Embryonic facial prominence (tissue), 1 donor: Measurements from ENCODE around the gene DISP2.

Experiments used
- DNase-seq: peaks from one replicate; pipeline ENCODE4 v3.0.0-alpha.2; 2016; ENCODE audit errors: extremely low spot score

Gene DISP2

DNA sequence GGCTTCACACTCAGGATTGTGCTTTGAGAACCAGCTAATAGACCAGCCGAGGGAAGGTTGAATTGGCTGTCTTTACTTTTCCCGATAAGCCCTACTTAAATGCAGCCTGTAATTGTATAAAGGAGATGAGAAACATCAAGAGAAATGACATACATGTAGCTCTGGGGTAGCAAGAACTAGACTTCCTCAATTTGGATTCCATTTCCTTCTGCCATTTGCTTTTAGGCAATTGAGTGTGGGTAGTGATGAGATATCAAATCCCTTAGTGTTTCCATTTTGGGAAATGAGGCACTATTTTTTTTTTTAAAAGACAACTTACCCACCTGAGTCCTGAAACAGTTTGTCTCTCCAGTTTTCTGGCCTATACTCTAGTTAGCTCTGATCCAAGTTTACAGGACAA lies 32.3 kb upstream of the DISP2 start:
- DNase-seq, result no peak

DNA sequence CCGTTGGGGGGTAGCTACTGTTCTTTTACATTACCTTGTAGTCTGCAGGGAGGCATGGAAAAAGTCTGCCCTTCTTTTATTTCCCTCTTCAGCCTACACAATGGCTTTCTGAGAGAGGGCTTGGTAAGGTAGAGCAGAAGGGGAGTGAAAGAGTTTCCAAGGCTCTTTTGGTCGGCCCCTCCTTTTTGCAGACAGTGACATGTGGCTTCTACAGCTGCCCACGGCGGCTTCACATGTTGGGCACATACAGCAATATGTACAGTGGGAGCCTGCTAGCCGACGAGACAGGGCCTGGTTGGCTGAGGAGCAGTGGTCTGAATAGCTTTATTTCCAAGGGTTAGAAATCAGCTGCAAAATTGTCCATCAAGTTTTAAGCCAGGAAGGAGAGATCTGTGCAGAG lies 30.6 kb upstream of the DISP2 start:
- DNase-seq, result no peak

DNA sequence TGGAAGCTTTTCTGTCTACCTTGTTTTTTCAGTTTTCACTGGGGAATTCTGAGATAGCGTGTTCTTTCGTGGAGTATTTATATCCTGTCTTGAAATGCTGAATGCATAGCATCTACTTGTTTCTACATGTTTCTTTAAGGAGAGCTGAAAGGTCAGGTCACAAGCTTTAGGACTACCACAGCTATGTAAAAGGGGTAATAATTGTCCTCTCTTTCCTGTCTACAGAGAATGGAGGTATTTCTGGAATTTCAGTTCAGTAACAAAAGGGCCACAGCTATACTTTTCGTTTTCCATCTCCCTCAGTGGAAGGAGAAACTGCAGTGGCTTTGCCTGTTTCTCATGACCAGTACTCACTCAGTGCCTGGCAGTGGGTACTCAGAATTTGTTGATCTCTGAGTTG lies 29.8 kb upstream of the DISP2 start:
- no peak for DNase-seq

DNA sequence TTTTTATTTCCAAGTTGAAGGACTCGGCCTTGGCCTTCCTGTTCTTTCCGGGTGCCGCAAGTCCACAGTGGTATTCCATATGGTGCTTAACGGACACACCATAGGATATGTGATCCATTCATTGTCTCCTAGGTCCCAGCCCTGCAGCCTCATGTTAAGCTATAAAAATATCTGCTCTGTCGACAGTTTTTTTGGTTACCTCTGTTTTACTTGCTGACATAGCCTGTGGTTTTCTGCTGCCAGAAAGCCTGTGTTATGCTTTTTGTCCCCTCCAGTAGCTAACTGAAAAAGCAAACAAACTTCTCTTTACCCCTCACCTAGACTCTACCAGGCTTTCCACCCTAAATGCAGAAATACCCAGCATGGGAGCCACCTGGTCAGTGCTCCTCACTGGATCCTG lies 29.3 kb upstream of the DISP2 start:
- DNase-seq, result no peak

GRCh38 chr15:40329804-40330203 lies 28.2 kb upstream of the DISP2 start:
- no peak for DNase-seq

- DNase-seq, result no peak
Measured at GRCh38 chr15:40330368-40330836, 27.6 kb upstream of the DISP2 start.

GRCh38 chr15:40331026-40331425 lies 27.0 kb upstream of the DISP2 start:
- no peak for DNase-seq

DNA sequence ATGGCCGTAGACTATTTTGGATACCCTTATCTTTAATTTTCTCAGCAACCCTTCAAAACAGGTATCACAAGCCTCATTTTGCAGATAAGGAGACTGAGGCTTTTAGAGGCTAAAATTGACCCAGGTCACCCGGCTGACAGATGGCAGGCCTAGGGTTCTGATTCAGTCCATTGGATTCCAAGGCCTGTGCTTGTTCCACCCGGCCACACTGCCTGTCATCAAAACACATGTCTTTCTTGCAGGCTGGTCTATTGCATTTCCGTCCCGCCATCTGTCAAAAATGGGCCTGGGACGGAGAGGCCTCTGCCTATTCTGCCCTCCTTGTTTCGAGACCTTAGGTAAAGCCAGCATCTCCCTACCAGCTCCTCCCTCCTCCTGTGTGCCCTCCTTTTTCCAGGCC lies 26.4 kb upstream of the DISP2 start:
- DNase-seq, result no peak

DNA sequence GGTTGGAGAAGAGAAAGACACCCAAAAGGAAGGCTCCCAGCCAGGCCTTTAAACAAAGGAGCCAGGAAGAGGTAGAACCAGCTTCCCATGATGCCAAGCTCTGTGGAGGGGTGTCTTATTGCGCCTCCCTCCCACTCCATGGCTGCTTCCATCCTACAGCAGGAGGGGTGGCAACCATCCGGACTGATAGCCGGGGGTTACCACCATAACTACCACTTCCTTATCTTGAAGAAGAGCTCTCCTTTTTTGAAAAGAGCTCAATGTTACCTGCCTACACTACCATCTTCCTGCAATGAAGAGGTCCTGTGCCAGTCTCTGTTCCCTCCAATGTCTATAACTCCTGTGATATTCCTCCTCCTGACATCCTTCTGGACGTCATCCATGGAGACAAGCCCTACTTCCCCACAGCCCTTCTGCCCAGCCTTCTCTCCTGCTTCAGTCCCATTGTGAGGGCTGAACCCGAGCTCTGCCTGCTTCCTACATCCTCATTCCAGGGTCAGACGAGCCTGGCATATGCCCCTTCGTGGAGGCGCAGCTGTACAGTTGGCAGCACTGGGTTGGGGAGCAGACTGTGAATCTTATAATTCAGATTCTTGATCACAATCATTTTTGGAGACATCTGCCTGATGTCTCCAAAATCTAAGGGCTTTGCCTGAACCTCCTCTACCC lies 25.8 kb upstream of the DISP2 start:
- no peak for DNase-seq

DNA sequence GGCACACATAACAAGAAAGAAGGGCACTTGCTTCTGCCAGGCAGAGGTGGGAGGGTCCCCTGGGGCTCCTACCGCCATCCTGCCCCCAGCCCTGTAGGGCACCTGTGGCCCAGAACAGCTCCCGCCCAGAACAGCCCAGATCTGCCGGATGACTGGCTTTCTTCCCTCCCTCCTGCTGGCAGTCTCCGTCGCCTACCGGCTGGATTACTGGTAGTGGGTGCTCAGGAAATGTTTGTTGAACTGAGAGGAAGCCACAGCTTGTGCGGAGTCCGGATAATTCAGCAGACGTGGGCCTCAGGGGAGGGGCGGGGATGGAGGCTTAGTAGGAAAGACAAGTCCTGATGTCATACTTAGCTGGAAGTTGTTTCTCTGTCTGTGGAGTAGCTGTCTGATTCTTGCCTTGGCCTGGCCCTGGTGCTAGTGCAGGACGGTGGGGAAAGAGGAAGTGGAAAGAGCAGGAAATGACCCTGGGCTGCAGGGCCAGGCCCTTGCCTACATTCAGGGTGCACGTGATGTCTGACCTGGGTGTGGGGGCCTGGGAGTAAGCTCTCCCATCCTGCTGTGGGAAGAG lies 24.0 kb upstream of the DISP2 start:
- no peak for DNase-seq

GRCh38 chr15:40334541-40334940 lies 23.5 kb upstream of the DISP2 start:
- DNase-seq, result no peak

GRCh38 chr15:40334941-40335795 lies 22.9 kb upstream of the DISP2 start:
- no peak for DNase-seq

GRCh38 chr15:40335938-40336743 lies 21.9 kb upstream of the DISP2 start:
- no peak for DNase-seq

DNA sequence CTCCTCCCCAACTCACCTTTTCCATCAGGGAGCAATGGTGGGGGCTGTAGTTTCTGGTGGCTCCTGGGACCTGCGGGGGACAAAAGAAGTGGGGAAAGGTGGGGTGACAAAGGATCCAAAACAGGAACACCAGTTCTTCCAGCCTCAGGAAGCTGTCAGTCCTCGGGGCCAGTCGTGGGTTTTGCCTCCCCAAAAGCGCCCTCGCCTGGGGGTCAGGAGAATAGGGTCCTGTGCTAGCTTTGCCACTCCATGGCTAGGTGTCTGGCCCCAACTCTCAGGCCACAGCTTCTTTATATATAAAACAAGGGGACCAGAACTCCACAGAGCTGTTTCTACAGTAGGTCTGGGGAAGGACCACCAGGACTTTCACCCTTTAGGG lies 21.3 kb upstream of the DISP2 start:
- no peak for DNase-seq

GRCh38 chr15:40337597-40337996 lies 20.4 kb upstream of the DISP2 start:
- no peak for DNase-seq

DNA sequence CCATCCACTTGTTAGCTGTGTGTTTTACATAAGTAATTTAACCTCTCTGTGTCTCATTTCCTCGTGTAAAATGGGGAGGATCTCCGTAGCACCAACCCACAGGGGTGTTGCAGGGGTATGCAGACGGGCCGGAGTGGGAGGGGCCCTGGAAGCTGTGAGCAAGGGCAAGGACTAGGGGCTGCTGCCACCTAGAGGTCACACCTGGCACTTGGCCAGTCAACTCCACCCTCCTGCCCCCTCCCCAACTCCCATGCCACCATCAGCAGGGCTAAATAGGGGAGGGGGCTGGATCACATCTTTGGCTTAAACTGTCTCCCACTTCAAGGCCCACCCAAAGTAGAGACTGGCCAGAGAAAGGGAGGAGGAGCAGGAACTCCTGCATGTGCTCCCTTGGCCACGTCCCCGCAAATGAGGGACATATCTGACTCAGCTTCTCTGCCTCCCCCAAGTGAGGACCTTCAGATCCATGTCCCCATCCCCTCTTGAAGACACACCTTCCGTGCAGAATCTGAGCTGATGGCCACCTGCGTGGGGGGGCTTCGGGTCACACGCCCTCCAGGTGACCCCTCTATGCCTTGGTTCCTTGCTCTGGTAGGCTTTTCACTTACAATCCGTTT lies 19.9 kb upstream of the DISP2 start:
- DNase-seq, result no peak

- no peak for DNase-seq
Measured at GRCh38 chr15:40338921-40339620, 18.9 kb upstream of the DISP2 start.

DNA sequence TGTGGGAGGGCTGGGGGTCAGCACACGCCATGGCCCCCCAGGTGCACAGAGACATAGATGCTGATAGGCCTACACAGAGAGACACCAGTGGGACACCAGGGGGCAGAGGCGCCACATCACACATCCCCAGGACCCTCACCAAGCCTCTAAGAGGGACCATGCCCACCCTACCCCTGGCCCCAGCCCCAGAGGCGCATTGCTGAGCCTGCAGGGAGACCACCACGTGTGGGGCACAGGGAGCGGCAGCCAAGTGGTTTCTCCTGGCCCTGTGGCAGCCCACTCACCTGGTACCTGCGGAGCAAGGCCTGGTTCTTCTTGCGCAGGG lies 18.4 kb upstream of the DISP2 start:
- DNase-seq, result no peak

GRCh38 chr15:40340038-40340739 lies 17.8 kb upstream of the DISP2 start:
- no peak for DNase-seq

- DNase-seq, result peak; percentile 58
Measured at GRCh38 chr15:40340740-40341400, 17.1 kb upstream of the DISP2 start, which contains the start of gene CCDC9B. Gene CCDC9B (minus strand): TSS chr15:40340939. CDS start chr15:40340819, 120 bp downstream.
